ENCODE measurements around the gene MAZ. TPM values are rescaled to one million over a fixed set of nuclear protein-coding genes. Genes with fewer than 3 reads are reported as not detected.

Gene MAZ
- total and polyA plus RNA-seq, 2 of the 13 experiments (the other 11 are each of a cell fraction or from before 2014, with no cell fraction given): 203 to 277 TPM

DNA sequence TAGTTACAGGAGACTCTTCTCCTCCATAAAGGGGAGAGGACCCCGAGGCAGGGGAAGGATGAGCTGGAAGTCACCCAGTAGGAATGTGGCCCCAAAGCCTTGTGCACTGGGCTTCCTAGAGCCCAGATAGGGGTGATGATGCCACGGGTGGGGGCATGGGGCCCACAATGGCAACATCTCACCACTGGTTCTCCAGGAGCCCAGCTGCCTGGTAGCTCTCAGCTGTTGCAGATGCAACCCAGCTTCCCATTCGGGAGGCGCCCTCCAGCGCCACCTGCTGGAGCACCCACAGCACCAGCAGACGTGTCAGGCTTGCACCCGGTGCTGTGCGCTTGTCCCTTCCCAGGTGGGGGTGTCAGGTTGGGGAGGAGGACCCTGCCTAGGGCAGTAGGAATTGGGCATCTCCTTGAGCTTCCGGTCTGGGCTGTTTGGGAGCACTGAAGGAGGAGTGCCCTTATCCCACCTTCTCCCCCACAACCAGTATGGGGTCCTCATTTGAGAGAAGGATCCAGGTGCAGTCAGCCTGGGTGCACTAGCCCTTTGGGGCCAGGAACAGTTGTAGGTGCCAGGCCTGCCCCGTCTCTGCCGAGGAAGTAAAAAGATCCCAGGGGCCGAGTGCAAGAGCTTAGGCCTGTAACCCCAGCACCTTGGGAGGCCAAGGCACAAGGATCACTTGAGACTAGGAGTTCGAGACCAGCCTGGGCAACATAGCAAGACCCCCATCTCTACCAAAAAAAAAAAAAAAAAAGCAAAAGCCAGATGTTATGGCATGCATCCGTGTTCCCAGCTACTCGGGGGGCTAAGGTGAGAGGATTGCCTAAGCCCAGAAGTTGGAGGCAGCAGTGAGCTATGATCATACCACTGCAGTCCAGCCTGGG lies 42.3 kb downstream of the MAZ start (continued):
- TF ChIP-seq NFKBIZ (CRISPR knock-in tag; IDR thresholded peaks at IDR 0.05): peak; percentile 40; the same call in 1 of the 2 replicates
- no peak for TF ChIP-seq RELA (CRISPR knock-in tag; IDR thresholded peaks at IDR 0.05)
- TF ChIP-seq DMTF1 (CRISPR knock-in tag; IDR thresholded peaks at IDR 0.05): no peak
- TF ChIP-seq POGZ (CRISPR knock-in tag; IDR thresholded peaks at IDR 0.05): no peak
- TF ChIP-seq NR1H2 (CRISPR knock-in tag; IDR thresholded peaks at IDR 0.05; ENCODE audit: borderline replicate concordance, low read depth): no peak
- no peak for TF ChIP-seq ZBTB37 (CRISPR knock-in tag; IDR thresholded peaks at IDR 0.05)
- peak; percentile 40; the same call in 1 of the 2 replicates for TF ChIP-seq ZSCAN21 (CRISPR knock-in tag; IDR thresholded peaks at IDR 0.05; ENCODE audit: borderline replicate concordance)
- no peak; the same call in 1 of the 2 replicates for TF ChIP-seq ZNF678 (CRISPR knock-in tag; IDR thresholded peaks at IDR 0.05)
- TF ChIP-seq ZNF317 (CRISPR knock-in tag; IDR thresholded peaks at IDR 0.05): no peak
- peak; percentile 72 for TF ChIP-seq CEBPG (CRISPR knock-in tag; IDR thresholded peaks at IDR 0.05)
- TF ChIP-seq, protein P1, sequence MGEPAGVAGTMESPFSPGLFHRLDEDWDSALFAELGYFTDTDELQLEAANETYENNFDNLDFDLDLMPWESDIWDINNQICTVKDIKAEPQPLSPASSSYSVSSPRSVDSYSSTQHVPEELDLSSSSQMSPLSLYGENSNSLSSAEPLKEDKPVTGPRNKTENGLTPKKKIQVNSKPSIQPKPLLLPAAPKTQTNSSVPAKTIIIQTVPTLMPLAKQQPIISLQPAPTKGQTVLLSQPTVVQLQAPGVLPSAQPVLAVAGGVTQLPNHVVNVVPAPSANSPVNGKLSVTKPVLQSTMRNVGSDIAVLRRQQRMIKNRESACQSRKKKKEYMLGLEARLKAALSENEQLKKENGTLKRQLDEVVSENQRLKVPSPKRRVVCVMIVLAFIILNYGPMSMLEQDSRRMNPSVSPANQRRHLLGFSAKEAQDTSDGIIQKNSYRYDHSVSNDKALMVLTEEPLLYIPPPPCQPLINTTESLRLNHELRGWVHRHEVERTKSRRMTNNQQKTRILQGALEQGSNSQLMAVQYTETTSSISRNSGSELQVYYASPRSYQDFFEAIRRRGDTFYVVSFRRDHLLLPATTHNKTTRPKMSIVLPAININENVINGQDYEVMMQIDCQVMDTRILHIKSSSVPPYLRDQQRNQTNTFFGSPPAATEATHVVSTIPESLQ (CRISPR knock-in tag; conservative IDR thresholded peaks at IDR 0.05): no peak
- no peak for TF ChIP-seq ZSCAN12 (CRISPR knock-in tag; IDR thresholded peaks at IDR 0.05)
- TF ChIP-seq NCOA1 (CRISPR knock-in tag; IDR thresholded peaks at IDR 0.05): no peak
- TF ChIP-seq ZNF224 (CRISPR knock-in tag; IDR thresholded peaks at IDR 0.05): no peak
- no peak for TF ChIP-seq ZNF652 (CRISPR knock-in tag; IDR thresholded peaks at IDR 0.05; ENCODE audit: borderline replicate concordance, low read depth)
- TF ChIP-seq TCF7 (IDR thresholded peaks at IDR 0.05; ENCODE audit: low read depth): no peak
- TF ChIP-seq, protein P2, sequence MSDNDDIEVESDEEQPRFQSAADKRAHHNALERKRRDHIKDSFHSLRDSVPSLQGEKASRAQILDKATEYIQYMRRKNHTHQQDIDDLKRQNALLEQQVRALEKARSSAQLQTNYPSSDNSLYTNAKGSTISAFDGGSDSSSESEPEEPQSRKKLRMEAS (IDR thresholded peaks at IDR 0.05): no peak; the same call in 1 of the 2 replicates
- no peak for TF ChIP-seq ZNF513 (CRISPR knock-in tag; conservative IDR thresholded peaks at IDR 0.05)
- TF ChIP-seq, protein P3, sequence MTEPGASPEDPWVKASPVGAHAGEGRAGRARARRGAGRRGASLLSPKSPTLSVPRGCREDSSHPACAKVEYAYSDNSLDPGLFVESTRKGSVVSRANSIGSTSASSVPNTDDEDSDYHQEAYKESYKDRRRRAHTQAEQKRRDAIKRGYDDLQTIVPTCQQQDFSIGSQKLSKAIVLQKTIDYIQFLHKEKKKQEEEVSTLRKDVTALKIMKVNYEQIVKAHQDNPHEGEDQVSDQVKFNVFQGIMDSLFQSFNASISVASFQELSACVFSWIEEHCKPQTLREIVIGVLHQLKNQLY (CRISPR knock-in tag; IDR thresholded peaks at IDR 0.05): no peak
- TF ChIP-seq FOXA1 (IDR thresholded peaks at IDR 0.05): no peak
- TF ChIP-seq FOXA1 (CRISPR knock-in tag; IDR thresholded peaks at IDR 0.05): 0 out of 2 replicates have a peak, but pooled peaks have one; percentile 6

Measured in HepG2 (cell line).